ENCODE measurements around the gene PCYT1A. TPM values are rescaled to one million over a fixed set of nuclear protein-coding genes. Genes with fewer than 3 reads are reported as not detected.

The PCYT1A gene
- total and polyA plus RNA-seq, 2 experiments from 2014 or later: 38.3 to 96.3 TPM

DNA sequence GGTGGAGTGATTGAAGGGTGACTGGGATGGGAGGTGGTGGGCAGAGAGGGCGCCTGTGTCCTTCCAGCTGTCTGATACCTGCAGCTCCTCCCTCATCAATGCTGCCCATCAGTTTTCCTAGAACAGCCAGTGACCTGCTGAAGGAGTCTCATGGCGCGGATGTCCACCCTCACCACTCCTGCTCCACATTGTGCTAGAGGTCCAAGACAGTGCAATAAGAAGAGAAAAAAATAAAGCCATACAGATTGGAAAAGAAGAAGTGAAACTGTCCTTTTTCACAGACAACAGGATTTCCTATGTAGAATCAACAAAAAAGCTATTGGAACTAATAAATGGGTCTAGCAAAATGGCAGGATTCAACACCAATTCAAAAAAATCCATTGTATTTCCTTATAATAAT is 83.7 kb downstream of the PCYT1A start:
- no peak overlapping the region for H3K4me2 ChIP-seq (ENCODE audit: unreplicated experiment)
- no peak for TF ChIP-seq EZH2 (IDR thresholded peaks at IDR 0.05; ENCODE audit: insufficient read depth, poor library complexity, severe bottlenecking)
- no peak overlapping the region for H3K4me3 ChIP-seq

DNA sequence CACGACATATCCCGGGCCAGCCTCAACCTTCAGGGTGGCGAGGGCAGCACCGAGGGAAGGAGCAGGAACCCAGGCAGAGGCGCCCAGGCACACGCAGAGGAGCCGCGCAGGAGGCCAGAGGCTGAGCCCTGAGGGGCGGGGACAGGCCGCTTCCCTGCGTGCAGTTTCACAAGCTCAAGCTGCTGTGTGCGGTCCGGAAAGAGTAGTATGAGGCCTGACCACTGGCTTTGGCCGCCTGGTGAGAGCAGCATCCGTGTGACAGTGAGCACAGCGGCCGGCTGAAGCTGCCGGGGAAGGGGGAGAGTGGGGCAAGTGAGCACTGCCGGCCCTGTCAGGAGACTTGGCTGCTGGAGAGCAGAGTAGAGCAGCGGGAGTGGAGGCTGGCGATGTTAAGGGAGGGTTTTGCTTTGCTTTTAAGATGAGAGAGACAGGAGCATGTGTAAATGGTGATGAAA is 85.0 kb downstream of the PCYT1A start:
- no peak overlapping the region for H3K4me2 ChIP-seq (ENCODE audit: unreplicated experiment)
- no peaks in the 10 kb centered on the region for H4K20me1 ChIP-seq (ENCODE audit: insufficient read depth)
- H3K9me2 ChIP-seq (ENCODE audit: insufficient read depth): no peaks in the 10 kb centered on the region
- H3K79me2 ChIP-seq (ENCODE audit: insufficient read depth): no peaks in the 10 kb centered on the region
- 35 to 48% methylated on average over 21 of the region's 21 CpGs for WGBS, 2 experiments (ENCODE audit: low coverage in 1 of 2, low lambda C conversion rate in 2 of 2, missing lambda C conversion rate in 2 of 2)
- DNase-seq: peak; percentile 70
- H3K9ac ChIP-seq: no peak overlapping the region
- no peaks in the 10 kb centered on the region for H3K27me3 ChIP-seq (replicated peaks; ENCODE audit: insufficient read depth)
- H3K4me3 ChIP-seq: no peak overlapping the region
- in situ Hi-C loops (cut with MboI): no loop called here
- H3K4me1 ChIP-seq (ENCODE audit: insufficient read depth): no peaks in the 10 kb centered on the region
- H3K9me3 ChIP-seq (ENCODE audit: low read depth): no peaks in the 10 kb centered on the region
- no peak overlapping the region for H3K27ac ChIP-seq
- TF ChIP-seq EZH2 (IDR thresholded peaks at IDR 0.05; ENCODE audit: insufficient read depth, poor library complexity, severe bottlenecking): no peak
- no peak for TF ChIP-seq EZH2phosphoT487 (IDR thresholded peaks at IDR 0.05; ENCODE audit: insufficient read depth, low read depth)
- no peaks in the 10 kb centered on the region for H3F3A ChIP-seq (ENCODE audit: insufficient read depth)
- no peaks in the 10 kb centered on the region for H3K36me3 ChIP-seq (ENCODE audit: low read depth)
- peak overlapping the region; percentile 32; the same call in 1 of the 2 replicates for H2AFZ ChIP-seq

More for the DNA sequence above, 83.7 kb downstream of the PCYT1A start:
- WGBS, 2 experiments (ENCODE audit: low coverage in 1 of 2, low lambda C conversion rate in 2 of 2, missing lambda C conversion rate in 2 of 2): 58 to 68% methylated on average over 3 of the region's 3 CpGs
- Histone ChIP-seq H4K20me1 (ENCODE audit: insufficient read depth) (no peaks in the 10 kb centered on the region), H3K4me1 (ENCODE audit: insufficient read depth) (no peaks in the 10 kb centered on the region), H3K79me2 (ENCODE audit: insufficient read depth) (no peaks in the 10 kb centered on the region), H3K36me3 (ENCODE audit: low read depth) (no peaks in the 10 kb centered on the region), H3K9ac (no peak overlapping the region), H3F3A (ENCODE audit: insufficient read depth) (no peaks in the 10 kb centered on the region), H3K27ac (no peak overlapping the region), H3K9me3 (ENCODE audit: low read depth) (no peaks in the 10 kb centered on the region), H2AFZ (no peak overlapping the region), H3K27me3 (replicated peaks; ENCODE audit: insufficient read depth) (no peaks in the 10 kb centered on the region), H3K9me2 (ENCODE audit: insufficient read depth) (no peaks in the 10 kb centered on the region)
- DNase-seq: no peak
- in situ Hi-C loops (cut with MboI): no loop called here

DNA sequence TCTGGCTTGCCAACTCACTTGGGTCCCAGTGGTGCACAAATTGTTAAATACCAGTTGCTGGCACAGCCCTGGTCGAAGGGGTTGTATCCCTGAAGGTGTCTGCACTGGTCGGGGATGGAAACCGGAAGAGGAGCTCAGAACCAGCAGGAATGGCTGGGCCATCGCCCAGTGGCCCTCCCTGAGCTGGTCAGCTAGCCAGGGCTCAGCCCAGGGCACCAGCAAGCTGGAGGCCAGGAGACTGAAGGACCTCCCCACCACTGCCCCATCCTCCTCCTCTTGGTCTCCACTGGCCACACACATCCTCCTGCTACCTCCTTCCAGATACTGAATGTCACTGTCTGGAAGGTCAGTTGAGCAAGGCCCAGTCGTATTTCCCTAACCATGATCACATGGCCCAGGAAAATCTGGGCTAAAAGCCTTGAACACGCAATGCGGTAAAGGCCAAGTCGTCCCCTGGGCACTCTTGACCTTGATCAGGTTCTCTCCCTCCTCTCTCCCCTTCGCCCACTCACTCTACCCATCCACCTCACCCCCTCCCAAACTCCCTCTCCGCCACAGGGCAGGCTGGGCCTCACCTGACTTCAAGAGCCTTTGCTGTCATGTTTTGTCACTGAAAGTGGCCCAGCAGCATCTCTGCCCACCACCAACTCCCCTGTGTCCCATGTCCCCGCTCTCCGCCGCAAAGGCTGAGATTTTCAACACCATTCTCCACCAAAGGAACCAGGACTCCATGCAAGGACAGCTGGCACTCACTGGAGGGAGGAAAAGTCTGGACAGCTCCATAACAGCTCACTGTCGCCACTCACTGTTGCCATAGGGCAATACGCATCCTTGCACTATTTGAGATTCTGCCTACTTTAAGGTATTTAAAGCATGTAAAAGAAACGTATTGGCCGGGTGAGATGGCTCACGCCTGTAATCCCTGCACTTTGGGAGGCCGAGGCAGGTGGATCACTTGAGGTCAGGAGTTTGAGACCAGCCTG is 88.5 kb downstream of the PCYT1A start:
- WGBS, 2 experiments (ENCODE audit: low coverage in 1 of 2, low lambda C conversion rate in 2 of 2, missing lambda C conversion rate in 2 of 2): 71% methylated on average over 17 to 18 of the region's 19 CpGs
- in situ Hi-C loops (cut with MboI): no loop called here
- H2AFZ ChIP-seq: no peak overlapping the region

DNA sequence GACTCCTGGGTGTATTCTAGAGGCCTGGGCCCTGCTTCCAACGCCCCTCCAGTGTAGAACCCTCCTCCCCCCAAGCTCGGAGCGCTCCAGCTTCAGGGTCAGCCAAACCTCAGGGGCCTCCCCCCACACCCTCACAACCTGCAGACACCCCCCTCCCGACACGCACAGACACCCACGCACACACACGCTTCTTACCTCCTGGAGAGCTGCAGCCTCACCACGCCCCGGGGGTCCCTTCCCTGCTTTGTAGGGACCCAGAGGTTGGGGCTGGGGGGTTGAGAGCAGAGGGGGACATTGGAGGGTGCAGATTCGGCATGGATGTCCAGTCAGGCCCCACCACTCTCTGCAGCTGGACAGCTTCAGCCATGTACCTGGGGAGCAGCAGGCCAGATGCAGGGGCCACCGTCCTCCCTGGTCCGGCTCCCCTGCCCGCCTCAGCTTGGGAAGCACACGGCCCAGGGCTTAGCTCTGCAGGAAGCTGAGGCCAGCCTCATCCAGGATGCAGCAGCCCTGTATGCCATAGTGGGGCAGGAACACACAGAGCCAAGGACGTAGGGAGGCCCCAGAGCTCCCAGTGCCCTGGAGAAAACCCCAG is 89.3 kb downstream of the PCYT1A start:
- 72 to 80% methylated on average over 15 of the region's 15 CpGs for WGBS, 2 experiments (ENCODE audit: low coverage in 1 of 2, low lambda C conversion rate in 2 of 2, missing lambda C conversion rate in 2 of 2)
- Histone ChIP-seq H3K4me3 (no peak overlapping the region), H4K20me1 (ENCODE audit: insufficient read depth) (no peaks in the 10 kb centered on the region), H3K79me2 (ENCODE audit: insufficient read depth) (no peaks in the 10 kb centered on the region), H2AFZ (no peak overlapping the region), H3K36me3 (ENCODE audit: low read depth) (no peaks in the 10 kb centered on the region), H3F3A (ENCODE audit: insufficient read depth) (no peaks in the 10 kb centered on the region), H3K4me2 (ENCODE audit: unreplicated experiment) (no peak overlapping the region), H3K9ac (no peak overlapping the region), H3K9me3 (ENCODE audit: low read depth) (no peaks in the 10 kb centered on the region), H3K9me2 (ENCODE audit: insufficient read depth) (no peaks in the 10 kb centered on the region), H3K4me1 (ENCODE audit: insufficient read depth) (no peaks in the 10 kb centered on the region), H3K27me3 (replicated peaks; ENCODE audit: insufficient read depth) (no peaks in the 10 kb centered on the region), H3K27ac (no peak overlapping the region)
- no peak for DNase-seq
- no peak for TF ChIP-seq EZH2 (IDR thresholded peaks at IDR 0.05; ENCODE audit: insufficient read depth, poor library complexity, severe bottlenecking)
- no peak for TF ChIP-seq EZH2phosphoT487 (IDR thresholded peaks at IDR 0.05; ENCODE audit: insufficient read depth, low read depth)
- in situ Hi-C loops (cut with MboI): no loop called here

More for the DNA sequence above, 88.5 kb downstream of the PCYT1A start:
- no peaks in the 10 kb centered on the region for H3F3A ChIP-seq (ENCODE audit: insufficient read depth)
- peak; percentile 24 for DNase-seq
- TF ChIP-seq EZH2phosphoT487 (IDR thresholded peaks at IDR 0.05; ENCODE audit: insufficient read depth, low read depth) (no peak), EZH2 (IDR thresholded peaks at IDR 0.05; ENCODE audit: insufficient read depth, poor library complexity, severe bottlenecking) (no peak)
- no peaks in the 10 kb centered on the region for H3K79me2 ChIP-seq (ENCODE audit: insufficient read depth)
- no peaks in the 10 kb centered on the region for H3K9me3 ChIP-seq (ENCODE audit: low read depth)
- no peaks in the 10 kb centered on the region for H3K9me2 ChIP-seq (ENCODE audit: insufficient read depth)
- no peak overlapping the region for H3K9ac ChIP-seq
- H3K4me3 ChIP-seq: no peak overlapping the region
- H3K4me2 ChIP-seq (ENCODE audit: unreplicated experiment): no peak overlapping the region
- no peaks in the 10 kb centered on the region for H4K20me1 ChIP-seq (ENCODE audit: insufficient read depth)
- no peaks in the 10 kb centered on the region for H3K4me1 ChIP-seq (ENCODE audit: insufficient read depth)
- no peaks in the 10 kb centered on the region for H3K36me3 ChIP-seq (ENCODE audit: low read depth)
- no peaks in the 10 kb centered on the region for H3K27me3 ChIP-seq (replicated peaks; ENCODE audit: insufficient read depth)
- no peak overlapping the region for H3K27ac ChIP-seq

All from GM23248 (cell line).